ENCODE measurements around the gene SLC25A15. TPM values are rescaled to one million over a fixed set of nuclear protein-coding genes. Genes with fewer than 3 reads are reported as not detected.

SLC25A15 gene
- total and polyA plus RNA-seq, 8 donors, result 0.58 to 12.6 (median 7.3) TPM; not detected in 1

GRCh38 chr13:40769970-40770369 is 19.4 kb upstream of the SLC25A15 start:
- H3K36me3 ChIP-seq, result peaks cover 0 to 22% (median 12%) of the 10 kb centered on the region in 4 donors
- intact Hi-C loops (cut with DNase I; ENCODE audit: low total_unique reads), result no loop called here
- WGBS, 5 donors, result 74 to 80% (median 77%) methylated on average over 6 of the region's 6 CpGs

DNA sequence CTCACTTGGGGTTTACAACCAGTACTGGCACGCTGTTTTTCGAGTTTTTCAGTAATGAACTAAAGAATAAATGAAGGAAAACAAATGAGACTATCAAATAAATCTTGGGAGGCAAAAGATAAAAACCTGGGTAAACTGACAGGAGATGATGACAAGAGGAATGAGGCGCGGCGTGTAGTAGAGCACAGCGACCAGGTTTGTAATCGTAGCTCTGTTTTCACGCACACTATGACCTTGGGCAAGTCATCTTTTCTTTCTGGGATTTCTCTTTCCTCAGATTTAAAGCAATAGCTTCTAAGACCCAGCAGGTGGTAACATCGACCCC is 18.8 kb upstream of the SLC25A15 start:
- 0 to 1% (median 1%) methylated on average over 9 of the region's 9 CpGs for WGBS, 5 donors
- peaks cover 4 to 13% (median 9%) of the 10 kb centered on the region in 4 donors for H3K4me1 ChIP-seq

More at GRCh38 chr13:40769970-40770369, 19.4 kb upstream of the SLC25A15 start:
- peak overlapping the region in 3 of 5 donors; percentile 81 to 90 (median 88) for H3K27ac ChIP-seq
- peaks cover 6 to 19% (median 13%) of the 10 kb centered on the region in 4 donors for H3K4me1 ChIP-seq
- H3K27me3 ChIP-seq, result no peaks in the 10 kb centered on the region
- H3K4me3 ChIP-seq, result peak overlapping the region; percentile 68 to 75 (median 72)
- H3K9me3 ChIP-seq, result no peaks in the 10 kb centered on the region
- no peak for TF ChIP-seq POLR2AphosphoS5 (IDR thresholded peaks at IDR 0.05)
- no peak for TF ChIP-seq EP300 (IDR thresholded peaks at IDR 0.05)
- TF ChIP-seq POLR2A (IDR thresholded peaks at IDR 0.05), result no peak
- TF ChIP-seq CTCF (IDR thresholded peaks at IDR 0.05), result no peak
- DNase-seq, result no peak

GRCh38 chr13:40770934-40771618 is 18.3 kb upstream of the SLC25A15 start, which contains the start of gene MRPS31:
MRPS31 (minus strand) TSS chr13:40771190; CDS start chr13:40771136, 54 bp downstream.
- DNase-seq, result peak; percentile 96 to 97
- no peaks in the 10 kb centered on the region for H3K9me3 ChIP-seq
- intact Hi-C loops (cut with DNase I; ENCODE audit: low total_unique reads), result no loop called here
- H3K27me3 ChIP-seq, result no peaks in the 10 kb centered on the region
- peak within 1 kb of the TSS; percentile 80 to 90 (median 87) for H3K27ac ChIP-seq
- TF ChIP-seq CTCF (IDR thresholded peaks at IDR 0.05) (no peak), EP300 (IDR thresholded peaks at IDR 0.05) (peak; percentile 48), POLR2A (IDR thresholded peaks at IDR 0.05) (peak in 1 of 4 donors; percentile 5), POLR2AphosphoS5 (IDR thresholded peaks at IDR 0.05) (peak; percentile 56 to 96 (median 90))
- peaks cover 0 to 10% (median 7%) of the 10 kb centered on the region in 4 donors for H3K36me3 ChIP-seq
- WGBS, 5 donors, result 0% methylated on average over 42 to 52 of the region's 52 CpGs
- H3K4me1 ChIP-seq, result peaks cover 4 to 13% (median 9%) of the 10 kb centered on the region in 4 donors
- peak within 1 kb of the TSS; percentile 68 to 75 (median 72) for H3K4me3 ChIP-seq

More for the DNA sequence above, 18.8 kb upstream of the SLC25A15 start:
- Histone ChIP-seq H3K27ac (peak overlapping the region; percentile 80 to 90 (median 87)), H3K27me3 (no peaks in the 10 kb centered on the region), H3K36me3 (peaks cover 0 to 16% (median 12%) of the 10 kb centered on the region in 4 donors), H3K4me3 (peak overlapping the region; percentile 68 to 75 (median 72)), H3K9me3 (no peaks in the 10 kb centered on the region)
- DNase-seq, result no peak
- intact Hi-C loops (cut with DNase I; ENCODE audit: low total_unique reads), result no loop called here
- TF ChIP-seq CTCF (IDR thresholded peaks at IDR 0.05) (no peak), EP300 (IDR thresholded peaks at IDR 0.05) (no peak), POLR2AphosphoS5 (IDR thresholded peaks at IDR 0.05) (no peak), POLR2A (IDR thresholded peaks at IDR 0.05) (no peak)

GRCh38 chr13:40772765-40773473 is 16.5 kb upstream of the SLC25A15 start:
- intact Hi-C loops (cut with DNase I; ENCODE audit: low total_unique reads), result no loop called here

More at GRCh38 chr13:40772765-40773473, 16.5 kb upstream of the SLC25A15 start:
- H3K27ac ChIP-seq, result no peak overlapping the region
- WGBS, 5 donors, result 84 to 94% (median 88%) methylated on average over 6 of the region's 6 CpGs
- TF ChIP-seq CTCF (IDR thresholded peaks at IDR 0.05), result no peak
- TF ChIP-seq EP300 (IDR thresholded peaks at IDR 0.05), result no peak
- no peak for TF ChIP-seq POLR2AphosphoS5 (IDR thresholded peaks at IDR 0.05)
- no peak for TF ChIP-seq POLR2A (IDR thresholded peaks at IDR 0.05)
- no peaks in the 10 kb centered on the region for H3K9me3 ChIP-seq
- no peak for DNase-seq
- H3K4me1 ChIP-seq, result peaks cover 6 to 20% (median 12%) of the 10 kb centered on the region in 4 donors
- H3K27me3 ChIP-seq, result no peaks in the 10 kb centered on the region
- no peaks in the 10 kb centered on the region for H3K36me3 ChIP-seq
- no peak overlapping the region for H3K4me3 ChIP-seq
